HG02610 (cell line): ENCODE measurements around the gene PTGR2.
"Not testable (repeated sequence)": the region's sequence is repeated elsewhere in the genome, so short reads cannot be mapped to it uniquely, and the experiment has no call there.

Source experiments
- ATAC-seq: cut with Tn5 transposase; IDR thresholded peaks from one replicate; pipeline ENCODE4 v1.9.1; 2021; ENCODE audit warnings: mild to moderate bottlenecking, moderate library complexity; ENCODE audit not compliant: unreplicated experiment

PTGR2 gene

GRCh38 chr14:73833034-73833433 is 18.6 kb upstream of the PTGR2 start:
- ATAC-seq: no peak

GRCh38 chr14:73833530-73834260 is 17.9 kb upstream of the PTGR2 start:
- no peak for ATAC-seq

- ATAC-seq: no peak
Measured at GRCh38 chr14:73834261-73834625, 17.4 kb upstream of the PTGR2 start.

- ATAC-seq: not testable (repeated sequence)
Measured at GRCh38 chr14:73838293-73839034, 13.2 kb upstream of the PTGR2 start.

GRCh38 chr14:73842201-73842600 is 9.4 kb upstream of the PTGR2 start:
- no peak for ATAC-seq

- ATAC-seq: no peak
Measured at GRCh38 chr14:73842851-73843250, 8.8 kb upstream of the PTGR2 start.

GRCh38 chr14:73843296-73843695 is 8.3 kb upstream of the PTGR2 start:
- no peak for ATAC-seq

GRCh38 chr14:73846947-73847346 is 4.7 kb upstream of the PTGR2 start:
- ATAC-seq: no peak

- ATAC-seq: no peak
Measured at GRCh38 chr14:73851000-73851399, 631 bp upstream of the PTGR2 start.

- ATAC-seq: no peak
Measured at GRCh38 chr14:73859145-73859544, 7.5 kb downstream of the PTGR2 start.

- no peak for ATAC-seq
Measured at GRCh38 chr14:73861073-73861472, 9.4 kb downstream of the PTGR2 start.

GRCh38 chr14:73862480-73862879 is 10.8 kb downstream of the PTGR2 start:
- no peak for ATAC-seq

- ATAC-seq: no peak
Measured at GRCh38 chr14:73863209-73863608, 11.6 kb downstream of the PTGR2 start.

- ATAC-seq: no peak
Measured at GRCh38 chr14:73865534-73866113, 14.0 kb downstream of the PTGR2 start.

GRCh38 chr14:73869754-73870153 is 18.1 kb downstream of the PTGR2 start:
- not testable (repeated sequence) for ATAC-seq

GRCh38 chr14:73870525-73871235 is 19.0 kb downstream of the PTGR2 start:
- no peak for ATAC-seq

- no peak for ATAC-seq
Measured at GRCh38 chr14:73873660-73874059, 22.0 kb downstream of the PTGR2 start.

- no peak for ATAC-seq
Measured at GRCh38 chr14:73877790-73878189, 26.2 kb downstream of the PTGR2 start.

- no peak for ATAC-seq
Measured at GRCh38 chr14:73878436-73878835, 26.8 kb downstream of the PTGR2 start.

GRCh38 chr14:73879027-73879426 is 27.4 kb downstream of the PTGR2 start:
- no peak for ATAC-seq

- ATAC-seq: no peak
Measured at GRCh38 chr14:73884438-73885190, 33.0 kb downstream of the PTGR2 start.
